Liver (tissue), 9 donors: Measurements from ENCODE around the gene ZNF503. TPM values are rescaled to one million over a fixed set of nuclear protein-coding genes. Genes with fewer than 3 reads are reported as not detected.

Experiments
- DNase-seq: peaks from one replicate; pipeline ENCODE4 v3.0.0-alpha.2; 2017; ENCODE audit warnings: low spot score
- H3K27ac ChIP-seq, 2 donors: one replicate each; pipeline ENCODE4 v1.7.0; 2013; ENCODE audit warnings: inconsistent platforms in 2 of 2, low read length in 2 of 2, control low read depth in 1 of 2, low read depth in 1 of 2, mild to moderate bottlenecking in 1 of 2
- H3K27me3 ChIP-seq, 4 donors: one replicate each; pipeline versions ENCODE4 v1.6.1 to v1.7.0; 2013; ENCODE audit warnings: low read length in 3 of 4, inconsistent platforms in 1 of 4, mild to moderate bottlenecking in 1 of 4, moderate library complexity in 1 of 4; ENCODE audit not compliant: control insufficient read depth in 4 of 4, insufficient read depth in 4 of 4
- H3K36me3 ChIP-seq, 4 donors: one replicate each; pipeline versions ENCODE4 v1.6.1 to v1.7.0; 2013; ENCODE audit warnings: low read length in 3 of 4, mild to moderate bottlenecking in 3 of 4, low read depth in 1 of 4, moderate library complexity in 1 of 4; ENCODE audit not compliant: control insufficient read depth in 4 of 4, insufficient read depth in 3 of 4
- H3K4me1 ChIP-seq, 4 donors: one replicate each; pipeline versions ENCODE4 v1.6.1 to v1.7.0; 2013; ENCODE audit warnings: low read length in 3 of 4, mild to moderate bottlenecking in 3 of 4, moderate library complexity in 1 of 4; ENCODE audit not compliant: control insufficient read depth in 4 of 4, insufficient read depth in 4 of 4
- H3K4me3 ChIP-seq, 3 donors: one replicate each; pipeline versions ENCODE4 v1.6.1 to v1.7.0; 2013; ENCODE audit warnings: low read length in 3 of 3, control low read depth in 1 of 3, low read depth in 1 of 3, mild to moderate bottlenecking in 1 of 3
- H3K9ac ChIP-seq, 2 donors: one replicate each; pipeline ENCODE4 v1.7.0; 2013; ENCODE audit warnings: low read length in 2 of 2, mild to moderate bottlenecking in 2 of 2, moderate library complexity in 2 of 2, control low read depth in 1 of 2, low read depth in 1 of 2
- H3K9me3 ChIP-seq, 4 donors: one replicate each; pipeline versions ENCODE4 v1.6.1 to v1.7.0; 2013; ENCODE audit warnings: low read length in 3 of 4; ENCODE audit not compliant: control insufficient read depth in 4 of 4
- ATF3 ChIP-seq: IDR thresholded peaks from 2 replicates; pipeline ENCODE4 v1.6.1; 2016; ENCODE audit warnings: antibody characterized with exemption
- EGR1 ChIP-seq, 2 donors: IDR thresholded peaks; 2 replicates each; pipeline ENCODE4 v1.6.1; 2016 to 2018; ENCODE audit warnings: antibody characterized with exemption in 2 of 2, low read depth in 2 of 2
- FOXA1 ChIP-seq: IDR thresholded peaks from 2 replicates; pipeline ENCODE4 v1.6.1; 2016; ENCODE audit warnings: antibody characterized with exemption
- GABPA ChIP-seq, 2 donors: IDR thresholded peaks in 1 of 2; conservative IDR thresholded peaks in 1 of 2; 2 replicates each; pipeline ENCODE4 v1.6.1; 2016; ENCODE audit warnings: antibody characterized with exemption in 2 of 2, mild to moderate bottlenecking in 1 of 2, moderate library complexity in 1 of 2
- REST ChIP-seq: IDR thresholded peaks from 2 replicates; pipeline ENCODE4 v1.6.1; 2016; ENCODE audit warnings: antibody characterized with exemption, mild to moderate bottlenecking
- WGBS: extraction: QIAGEN DNeasy Blood & Tissue Kit; methylation state at CpG from one replicate; pipeline ENCODE4 v1.1.7; 2013; 5-methylcytosine and 5-hydroxymethylcytosine counted together
- polyA plus RNA-seq, 2 donors: library from polyadenylated mRNA; stranded (reverse) in 1 of 2; unstranded in 1 of 2; fragments of 200-250 nt in 1 of 2; fragments of >200 nt in 1 of 2; fragmentation: Nextera tagmentation in 1 of 2; extraction: Ambion mirVana in 1 of 2; gene quantifications; one replicate each; pipeline versions ENCODE4 v1.2.1 to v1.2.3, GENCODE V29; 2013 to 2015
- total RNA-seq, 2 donors: library from RNA; depleted of rRNA; stranded (reverse); fragments of >200 nt; gene quantifications; one replicate each; pipeline ENCODE4 v1.2.3, GENCODE V29; 2014
- donor health status: healthy.
- donor health status: healthy.
- donor health status: healthy.
- donor health status: healthy.
- donor health status: healthy.

The ZNF503 gene
- total and polyA plus RNA-seq, 4 donors: 1.6 to 5.2 (median 2.0) TPM

- Histone ChIP-seq H3K27ac (no peak overlapping the region), H3K9ac (no peak overlapping the region), H3K27me3 (no peaks in the 10 kb centered on the region), H3K9me3 (peaks cover under 1 to 3% (median 2%) of the 10 kb centered on the region in 4 donors), H3K4me3 (no peak overlapping the region), H3K36me3 (no peaks in the 10 kb centered on the region), H3K4me1 (no peaks in the 10 kb centered on the region)
- TF ChIP-seq REST (no peak), FOXA1 (no peak), EGR1 (IDR thresholded peaks at IDR 0.05; ENCODE audit: low read depth in 2 of 2) (no peak), ATF3 (no peak), GABPA (IDR thresholded peaks at IDR 0.05 in 1 of 2, conservative IDR thresholded peaks at IDR 0.05 in 1 of 2) (no peak)
- DNase-seq: no peak
- 97% methylated on average over 4 of the region's 4 CpGs for WGBS
Measured at GRCh38 chr10:75350791-75351190, 50.8 kb downstream of the ZNF503 start.

Other genes starting within 250 kb of the ZNF503 start
- gene VDAC2, start 191.0 kb downstream of the ZNF503 start, total RNA-seq: 10 to 100 TPM; 41.3 to 46.1 TPM
- 10 to 100 TPM; 58.9 to 67.1 TPM for gene VDAC2, start 191.0 kb downstream of the ZNF503 start, polyA plus RNA-seq
- gene COMTD1, start 165.8 kb downstream of the ZNF503 start, total RNA-seq: 10 to 100 TPM in 1 of 2 donors, 1 to 10 TPM in 1; 6.5 to 12.1 TPM
- 10 to 100 TPM; 40.9 to 44.2 TPM for gene COMTD1, start 165.8 kb downstream of the ZNF503 start, polyA plus RNA-seq
- 10 to 100 TPM in 1 of 2 donors, 1 to 10 TPM in 1; 7.9 to 12.2 TPM for gene LRMDA, start 29.9 kb upstream of the ZNF503 start, total RNA-seq
- gene LRMDA, start 29.9 kb upstream of the ZNF503 start, polyA plus RNA-seq: 10 to 100 TPM; 10.4 to 15.8 TPM